BLaER1 (cell line): Measurements from ENCODE around the gene TIAM1.
"Not testable (repeated sequence)": the region's sequence is repeated elsewhere in the genome, so short reads cannot be mapped to it uniquely, and the experiment has no call there.

ENCODE experiments used
- H3K27ac ChIP-seq: shearing (Covaris generic); formaldehyde crosslinking; 2 replicates; pipeline ENCODE4 v1.8.1; 2022
- H3K27me3 ChIP-seq: shearing (Covaris generic); formaldehyde crosslinking; 2 replicates; pipeline ENCODE4 v1.8.1; 2022
- H3K36me3 ChIP-seq: shearing (Covaris generic); formaldehyde crosslinking; 2 replicates; pipeline ENCODE4 v1.8.1; 2022
- H3K4me1 ChIP-seq: shearing (Covaris generic); formaldehyde crosslinking; 2 replicates; pipeline ENCODE4 v1.8.1; 2022
- H3K4me2 ChIP-seq: shearing (Covaris generic); formaldehyde crosslinking; 2 replicates; pipeline ENCODE4 v1.8.1; 2022
- H3K4me3 ChIP-seq: shearing (Covaris generic); formaldehyde crosslinking; 2 replicates; pipeline ENCODE4 v1.8.1; 2022
- H3K9ac ChIP-seq: shearing (Covaris generic); formaldehyde crosslinking; 2 replicates; pipeline ENCODE4 v1.8.1; 2022
- H3K9me3 ChIP-seq: shearing (Covaris generic); formaldehyde crosslinking; 2 replicates; pipeline ENCODE4 v1.8.1; 2022
- H4K20me1 ChIP-seq: shearing (Covaris generic); formaldehyde crosslinking; 2 replicates; pipeline ENCODE4 v1.8.1; 2022
- Cebpa-rat ChIP-seq: shearing (Covaris generic); IDR thresholded peaks from 2 replicates; pipeline ENCODE4 v1.8.1; 2022

The TIAM1 gene

GRCh38 chr21:31230937-31231336 is 113.1 kb downstream of the TIAM1 start:
- no peak for TF ChIP-seq Cebpa-rat
- Histone ChIP-seq H3K36me3 (peaks cover 66% of the 10 kb centered on the region), H3K9me3 (no peaks in the 10 kb centered on the region), H4K20me1 (no peaks in the 10 kb centered on the region), H3K4me2 (no peak overlapping the region), H3K4me1 (no peaks in the 10 kb centered on the region), H3K9ac (no peak overlapping the region), H3K27me3 (no peaks in the 10 kb centered on the region), H3K27ac (no peak overlapping the region), H3K4me3 (no peak overlapping the region)

- not testable (repeated sequence) for H3K4me1 ChIP-seq, H3K4me3 ChIP-seq, H3K9ac ChIP-seq, H3K27ac ChIP-seq, H3K4me2 ChIP-seq, H3K27me3 ChIP-seq, H3K9me3 ChIP-seq, H4K20me1 ChIP-seq
- peaks cover 79% of the 10 kb centered on the region for H3K36me3 ChIP-seq
These were observed 115.3 kb downstream of the TIAM1 start for GRCh38 chr21:31228723-31229122.

- no peak overlapping the region for H3K27ac ChIP-seq
- peaks cover 66% of the 10 kb centered on the region for H3K36me3 ChIP-seq
- H3K4me2 ChIP-seq: no peak overlapping the region
- TF ChIP-seq Cebpa-rat: no peak
- H3K4me3 ChIP-seq: no peak overlapping the region
- no peaks in the 10 kb centered on the region for H4K20me1 ChIP-seq
- no peaks in the 10 kb centered on the region for H3K9me3 ChIP-seq
- no peak overlapping the region for H3K9ac ChIP-seq
- no peaks in the 10 kb centered on the region for H3K27me3 ChIP-seq
- peaks cover 4% of the 10 kb centered on the region for H3K4me1 ChIP-seq
These were observed 118.3 kb downstream of the TIAM1 start for GRCh38 chr21:31225713-31226112.

GRCh38 chr21:31222142-31222541 is 121.9 kb downstream of the TIAM1 start:
- no peak overlapping the region for H3K4me3 ChIP-seq
- no peaks in the 10 kb centered on the region for H3K9me3 ChIP-seq
- no peak overlapping the region for H3K27ac ChIP-seq
- no peaks in the 10 kb centered on the region for H3K27me3 ChIP-seq
- no peak for TF ChIP-seq Cebpa-rat
- H3K4me1 ChIP-seq: peaks cover 29% of the 10 kb centered on the region
- H4K20me1 ChIP-seq: no peaks in the 10 kb centered on the region
- H3K4me2 ChIP-seq: no peak overlapping the region
- peaks cover 46% of the 10 kb centered on the region for H3K36me3 ChIP-seq
- no peak overlapping the region for H3K9ac ChIP-seq

GRCh38 chr21:31221043-31221442 is 123.0 kb downstream of the TIAM1 start:
- Histone ChIP-seq H3K4me3 (no peak overlapping the region), H3K36me3 (peaks cover 50% of the 10 kb centered on the region), H4K20me1 (no peaks in the 10 kb centered on the region), H3K4me2 (peak overlapping the region; percentile 22), H3K4me1 (peaks cover 29% of the 10 kb centered on the region), H3K27ac (no peak overlapping the region), H3K27me3 (no peaks in the 10 kb centered on the region), H3K9ac (no peak overlapping the region), H3K9me3 (no peaks in the 10 kb centered on the region)
- no peak for TF ChIP-seq Cebpa-rat

GRCh38 chr21:31220575-31220974 is 123.5 kb downstream of the TIAM1 start:
- Histone ChIP-seq H3K27ac (no peak overlapping the region), H3K4me3 (no peak overlapping the region), H3K27me3 (no peaks in the 10 kb centered on the region), H3K36me3 (peaks cover 47% of the 10 kb centered on the region), H3K4me1 (peaks cover 29% of the 10 kb centered on the region), H4K20me1 (no peaks in the 10 kb centered on the region), H3K9me3 (no peaks in the 10 kb centered on the region), H3K9ac (no peak overlapping the region), H3K4me2 (peak overlapping the region; percentile 22)
- no peak for TF ChIP-seq Cebpa-rat

DNA sequence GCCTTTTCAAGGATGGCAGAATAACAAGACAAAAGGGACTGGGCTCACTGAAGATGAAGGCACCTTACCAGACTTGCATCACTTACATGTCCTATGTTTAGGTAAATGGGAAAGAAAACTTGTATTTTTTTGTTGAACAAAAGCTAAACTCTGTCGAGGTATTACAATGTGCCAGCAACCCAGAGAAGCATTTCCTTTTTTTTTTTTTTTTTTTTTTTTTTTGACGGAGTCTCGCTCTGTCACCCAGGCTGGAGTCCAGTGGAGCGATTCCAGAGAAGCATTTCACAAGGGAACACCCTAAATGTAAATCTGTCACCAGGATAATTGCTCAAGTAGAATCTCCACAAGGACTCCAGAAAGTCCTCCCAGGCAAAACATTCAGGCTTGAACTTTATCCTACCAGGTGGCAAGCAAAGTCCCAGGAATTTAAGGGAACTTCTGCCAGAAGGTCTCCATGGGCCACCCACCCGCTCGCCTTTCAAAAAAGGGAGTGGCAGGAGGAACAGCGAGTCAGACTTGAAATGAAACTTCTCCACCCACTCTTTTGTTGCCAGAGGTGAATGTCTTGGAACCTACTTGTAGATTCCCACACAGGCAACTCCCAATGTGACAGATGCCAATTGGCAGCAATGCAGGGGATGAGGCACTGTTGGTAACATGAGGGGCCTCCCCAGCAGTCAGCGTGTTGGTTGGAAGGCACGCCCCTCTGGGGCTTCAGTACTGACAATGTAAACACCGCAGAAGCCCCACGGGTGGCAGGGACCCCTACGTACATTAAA is 125.0 kb downstream of the TIAM1 start:
- 0 out of 2 replicates have a peak overlapping the region, but pooled peaks have one; percentile 22 for H3K4me3 ChIP-seq
- no peaks in the 10 kb centered on the region for H4K20me1 ChIP-seq
- H3K27ac ChIP-seq: no peak overlapping the region
- H3K9me3 ChIP-seq: no peaks in the 10 kb centered on the region
- peaks cover 29% of the 10 kb centered on the region for H3K4me1 ChIP-seq
- H3K9ac ChIP-seq: no peak overlapping the region
- H3K4me2 ChIP-seq: peak overlapping the region; percentile 83
- no peak for TF ChIP-seq Cebpa-rat
- no peaks in the 10 kb centered on the region for H3K27me3 ChIP-seq
- peaks cover 32% of the 10 kb centered on the region for H3K36me3 ChIP-seq

GRCh38 chr21:31216206-31216605 is 127.9 kb downstream of the TIAM1 start:
- Histone ChIP-seq H3K27ac (no peak overlapping the region), H3K9ac (no peak overlapping the region)
- no peak for TF ChIP-seq Cebpa-rat

GRCh38 chr21:31213787-31214186 is 130.3 kb downstream of the TIAM1 start:
- Histone ChIP-seq H3K4me3 (no peak overlapping the region), H3K27me3 (no peaks in the 10 kb centered on the region), H3K9me3 (no peaks in the 10 kb centered on the region), H3K36me3 (peaks cover 45% of the 10 kb centered on the region), H3K27ac (no peak overlapping the region), H4K20me1 (no peaks in the 10 kb centered on the region), H3K4me2 (no peak overlapping the region), H3K4me1 (peaks cover 6% of the 10 kb centered on the region), H3K9ac (no peak overlapping the region)
- no peak for TF ChIP-seq Cebpa-rat

More at GRCh38 chr21:31216206-31216605, 127.9 kb downstream of the TIAM1 start:
- H3K9me3 ChIP-seq: no peaks in the 10 kb centered on the region
- peaks cover 30% of the 10 kb centered on the region for H3K36me3 ChIP-seq
- no peak overlapping the region for H3K4me3 ChIP-seq
- peaks cover 29% of the 10 kb centered on the region for H3K4me1 ChIP-seq
- no peaks in the 10 kb centered on the region for H4K20me1 ChIP-seq
- H3K27me3 ChIP-seq: no peaks in the 10 kb centered on the region
- no peak overlapping the region for H3K4me2 ChIP-seq

DNA sequence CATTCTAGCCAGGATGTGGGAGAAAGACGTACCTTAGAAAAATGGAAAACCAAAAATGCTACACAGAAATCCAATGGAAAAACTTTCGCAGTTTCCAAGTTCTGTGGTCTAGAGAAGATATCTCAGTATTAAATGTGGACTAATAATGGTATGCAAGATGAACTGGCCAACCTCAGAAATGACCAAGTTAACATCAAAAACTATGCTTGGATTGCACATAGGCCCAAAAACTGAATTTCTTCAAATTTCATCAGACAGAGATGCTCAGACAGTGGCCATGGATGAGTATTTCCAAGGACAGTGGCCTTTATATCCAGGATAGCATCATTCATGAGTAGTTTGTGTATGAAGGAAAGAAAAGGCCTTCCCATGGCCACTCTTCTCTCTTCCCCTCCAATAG is 132.2 kb downstream of the TIAM1 start:
- Histone ChIP-seq H4K20me1 (no peaks in the 10 kb centered on the region), H3K27ac (no peak overlapping the region), H3K4me2 (no peak overlapping the region), H3K36me3 (peaks cover 44% of the 10 kb centered on the region), H3K4me3 (no peak overlapping the region), H3K27me3 (no peaks in the 10 kb centered on the region), H3K4me1 (peaks cover 11% of the 10 kb centered on the region), H3K9ac (no peak overlapping the region), H3K9me3 (no peaks in the 10 kb centered on the region)
- TF ChIP-seq Cebpa-rat: no peak
